Activated B cell treated with CpG ODN at 0.5 μM for 24 hours (primary cell): Measurements from ENCODE around the gene EPS15. TPM values are rescaled to one million over a fixed set of nuclear protein-coding genes. Genes with fewer than 3 reads are reported as not detected.

Experiments
- ATAC-seq: fragments of 200-7000 bp; cut with Tn5 transposase; one replicate; pipeline ENCODE4 v1.10.0; 2021; ENCODE audit warnings: low read depth, mild to moderate bottlenecking, moderate library complexity
- CTCF ChIA-PET: fragments of 350-600 bp; sonication (Branson Sonifier 250); formaldehyde crosslinking; loops from one replicate; lab custom pipeline; 2021; ENCODE audit warnings: antibody characterized with exemption; lab: Charles Lee
- POLR2A ChIA-PET: fragments of 350-600 bp; sonication (Branson Sonifier 250); formaldehyde crosslinking; loops from one replicate; lab custom pipeline; 2021; ENCODE audit warnings: antibody characterized with exemption; lab: Charles Lee
- DNase-seq: peaks from one replicate; pipeline ENCODE4 v3.0.0; 2022
- H3K27ac Mint-ChIP-seq: one replicate; pipeline ENCODE4 v1.8.0; 2020; ENCODE audit warnings: mixed read lengths
- H3K27me3 Mint-ChIP-seq: one replicate; pipeline ENCODE4 v1.8.0; 2021; ENCODE audit warnings: mixed read lengths
- H3K36me3 Mint-ChIP-seq: one replicate; pipeline ENCODE4 v1.8.0; 2021; ENCODE audit warnings: low read depth, mixed read lengths
- H3K4me1 Mint-ChIP-seq: one replicate; pipeline ENCODE4 v1.8.0; 2021; ENCODE audit warnings: mixed read lengths
- H3K4me3 Mint-ChIP-seq: one replicate; pipeline ENCODE4 v1.8.0; 2020; ENCODE audit warnings: mild to moderate bottlenecking, mixed read lengths
- H3K9me3 Mint-ChIP-seq: one replicate; pipeline ENCODE4 v1.8.0; 2020; ENCODE audit warnings: mixed read lengths
- CTCF ChIP-seq: fragments of 200-600 bp; IDR thresholded peaks from one replicate; pipeline ENCODE4 v1.8.0; 2022; ENCODE audit warnings: antibody characterized with exemption, mild to moderate bottlenecking
- intact Hi-C: fragments of 100-400 bp; cut with micrococcal nuclease; formaldehyde crosslinking; loops from one replicate; pipeline ENCODE4 v1.15.1; 2024
- total RNA-seq: library from RNA; stranded (reverse); gene quantifications from 2 replicates; pipeline ENCODE4 v1.2.3, GENCODE V29; 2022

EPS15 gene
- total RNA-seq, 1 donor from 2014 or later = 150 TPM

- Mint-ChIP-seq H3K9me3 (no peaks in the 10 kb centered on the region), H3K27ac (no peak overlapping the region), H3K4me3 (no peak overlapping the region), H3K27me3 (no peaks in the 10 kb centered on the region), H3K4me1 (peaks cover 14% of the 10 kb centered on the region), H3K36me3 (peaks cover 64% of the 10 kb centered on the region)
- CTCF ChIA-PET = no interaction called here
- DNase-seq (no peak), ATAC-seq (no peak)
- no peak for TF ChIP-seq CTCF
- POLR2A ChIA-PET = no interaction called here
- intact Hi-C loops = no loop called here
Observed at GRCh38 chr1:51435878-51436277, 83.2 kb downstream of the EPS15 start.

- CTCF ChIA-PET = no interaction called here
- no peaks in the 10 kb centered on the region for H3K9me3 Mint-ChIP-seq
- no peak overlapping the region for H3K4me3 Mint-ChIP-seq
- ATAC-seq (no peak), DNase-seq (no peak)
- H3K36me3 Mint-ChIP-seq = peaks cover 59% of the 10 kb centered on the region
- peaks cover 22% of the 10 kb centered on the region for H3K4me1 Mint-ChIP-seq
- TF ChIP-seq CTCF = no peak
- H3K27me3 Mint-ChIP-seq = no peaks in the 10 kb centered on the region
- H3K27ac Mint-ChIP-seq = peak overlapping the region; percentile 65
- POLR2A ChIA-PET = no interaction called here
- intact Hi-C loops = no loop called here
Observed at GRCh38 chr1:51433972-51434510, 85.0 kb downstream of the EPS15 start.

- intact Hi-C loops = no loop called here
- TF ChIP-seq CTCF = no peak
Observed at GRCh38 chr1:51433269-51433971, 85.6 kb downstream of the EPS15 start.

DNA sequence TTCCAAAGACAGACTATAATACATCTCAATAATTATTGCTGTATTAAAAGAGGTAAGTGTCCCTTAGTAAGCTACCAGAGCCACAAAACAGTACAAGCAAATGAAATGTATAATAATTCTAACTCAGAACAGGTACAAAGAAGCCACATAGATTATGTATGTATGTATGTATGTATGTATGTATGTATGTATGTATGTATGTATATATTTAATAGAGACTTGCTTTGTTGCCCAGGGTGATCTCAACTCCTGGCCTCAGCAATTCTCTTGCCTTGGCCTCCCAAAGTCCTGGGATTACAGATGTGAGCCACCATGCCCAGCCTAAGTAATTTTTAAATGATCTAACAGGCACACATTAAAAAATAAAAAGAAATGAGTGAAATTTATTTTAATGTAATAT is 86.9 kb downstream of the EPS15 start:
- Mint-ChIP-seq H3K27ac (no peak overlapping the region), H3K9me3 (peaks cover 3% of the 10 kb centered on the region), H3K27me3 (no peaks in the 10 kb centered on the region), H3K4me1 (peaks cover 22% of the 10 kb centered on the region), H3K4me3 (no peak overlapping the region), H3K36me3 (peaks cover 67% of the 10 kb centered on the region)
- no peak for ATAC-seq
- CTCF ChIA-PET = no interaction called here
- TF ChIP-seq CTCF = no peak
- intact Hi-C loops = no loop called here
- DNase-seq = no peak
- POLR2A ChIA-PET = no interaction called here

More at GRCh38 chr1:51433269-51433971, 85.6 kb downstream of the EPS15 start:
- Mint-ChIP-seq H3K4me1 (peaks cover 22% of the 10 kb centered on the region), H3K9me3 (no peaks in the 10 kb centered on the region), H3K4me3 (no peak overlapping the region), H3K27ac (peak overlapping the region; percentile 65), H3K36me3 (peaks cover 59% of the 10 kb centered on the region), H3K27me3 (no peaks in the 10 kb centered on the region)
- DNase-seq = no peak
- ChIA-PET POLR2A (no interaction called here), CTCF (no interaction called here)
- ATAC-seq = no peak

GRCh38 chr1:51427438-51427837 is 91.6 kb downstream of the EPS15 start:
- H3K9me3 Mint-ChIP-seq = peaks cover 3% of the 10 kb centered on the region
- peaks cover 16% of the 10 kb centered on the region for H3K4me1 Mint-ChIP-seq
- POLR2A ChIA-PET = interaction anchor here (0.6 kb wide), 1 partner anchor 17 kb away, joined by 6 read pairs; no protein-coding TSS in a partner anchor
- H3K36me3 Mint-ChIP-seq = peaks cover 69% of the 10 kb centered on the region
- ATAC-seq (no peak), DNase-seq (no peak)
- intact Hi-C loops = no loop called here
- no peak overlapping the region for H3K4me3 Mint-ChIP-seq
- no peak for TF ChIP-seq CTCF
- CTCF ChIA-PET = no interaction called here
- H3K27me3 Mint-ChIP-seq = no peaks in the 10 kb centered on the region
- no peak overlapping the region for H3K27ac Mint-ChIP-seq
